ENCODE data around the gene STUB1.
A peak's percentile ranks its signal among the peaks of the same experiment; 100 is the strongest.

STUB1 gene

DNA sequence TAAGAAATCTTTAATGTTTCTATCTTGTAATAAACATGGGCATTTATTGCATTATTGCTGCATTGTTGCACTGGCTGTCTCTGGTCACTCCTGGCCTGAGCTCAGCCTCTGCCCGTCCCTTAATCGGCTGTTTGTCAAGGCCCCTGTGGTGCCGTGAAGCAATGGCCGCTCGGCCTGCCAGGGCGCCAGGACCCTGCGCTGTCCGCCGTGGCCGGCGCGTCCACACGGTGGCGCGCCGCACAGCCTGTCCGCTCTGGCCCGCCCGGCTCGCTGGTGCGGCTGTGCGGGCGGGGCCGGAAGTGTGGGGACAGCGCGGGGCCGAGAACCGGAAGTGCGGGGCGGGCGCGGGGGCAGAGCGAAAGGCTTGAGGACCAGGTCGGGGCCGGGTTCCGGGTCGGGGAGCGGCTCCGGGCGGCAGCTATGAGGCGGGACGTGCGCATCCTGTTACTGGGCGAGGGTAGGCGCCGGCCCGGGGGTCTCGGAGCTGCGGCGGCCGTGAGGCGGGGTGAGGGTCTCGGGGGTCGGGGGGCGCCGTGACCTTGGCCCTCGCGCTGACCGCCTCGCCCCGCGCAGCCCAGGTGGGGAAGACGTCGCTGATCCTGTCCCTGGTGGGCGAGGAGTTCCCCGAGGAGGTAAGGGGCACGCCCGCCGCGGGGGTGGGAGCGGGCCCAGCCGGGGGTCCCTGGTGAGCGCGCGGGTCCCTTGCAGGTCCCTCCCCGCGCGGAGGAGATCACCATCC lies 12.3 kb upstream of the STUB1 start, which contains the start of gene RHOT2:
RHOT2 (plus strand) TSS at position 353 of the 739 bp plus-strand sequence; CDS start at position 421, 68 bp downstream.
- DNase-seq: peak; percentile 76 to 93

DNA sequence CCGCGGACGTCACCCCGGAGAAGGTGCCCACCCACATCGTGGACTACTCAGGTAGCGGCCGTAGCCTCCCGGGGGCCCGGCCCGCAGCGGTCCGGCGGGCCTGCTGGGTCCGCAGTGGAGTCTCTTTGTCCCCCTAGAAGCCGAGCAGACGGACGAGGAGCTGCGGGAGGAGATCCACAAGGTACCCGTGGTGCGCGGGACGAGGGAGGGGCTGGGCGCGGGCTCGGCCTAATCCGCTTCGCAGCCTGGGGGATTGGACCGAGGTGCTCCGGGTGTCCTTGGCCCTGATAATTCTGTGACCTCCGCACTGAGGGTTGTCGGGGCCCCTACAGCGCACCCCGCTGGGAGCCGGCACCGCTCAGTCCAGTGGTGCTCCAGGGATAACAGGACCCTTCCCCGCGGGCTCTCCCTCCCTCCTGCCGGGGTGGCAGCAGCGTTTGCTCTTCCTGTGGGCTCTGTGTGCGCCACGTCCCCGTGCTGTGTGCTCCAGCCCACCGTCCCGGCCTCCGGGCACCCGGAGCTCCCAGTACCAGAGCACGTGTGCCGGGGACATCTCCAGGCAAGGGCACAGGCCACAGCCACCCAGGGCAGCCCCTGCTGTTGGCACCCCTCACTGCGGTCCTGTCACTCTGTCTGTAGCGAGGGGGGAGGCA lies 11.6 kb upstream of the STUB1 start:
- DNase-seq: no peak

DNA sequence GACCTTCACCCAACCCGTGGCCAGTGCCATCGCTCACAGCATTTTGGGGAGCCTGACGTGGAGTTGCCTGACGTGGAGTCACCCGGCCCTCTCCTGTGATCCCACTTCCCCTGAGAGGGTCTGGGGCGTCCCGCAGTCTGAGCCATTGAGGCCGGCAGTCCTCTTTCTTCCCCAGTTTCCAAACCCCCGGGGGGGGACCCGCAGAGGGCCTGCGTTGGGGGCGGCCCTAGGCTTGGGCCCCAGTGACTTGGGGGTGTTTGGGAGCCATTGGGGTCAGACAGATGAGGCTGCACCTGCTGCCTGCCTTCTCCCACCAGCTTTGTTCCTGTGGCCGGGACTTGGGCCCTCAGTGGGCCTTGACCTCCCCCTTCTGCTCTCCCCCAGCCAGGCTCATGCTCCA lies 10.5 kb upstream of the STUB1 start:
- no peak for DNase-seq

DNA sequence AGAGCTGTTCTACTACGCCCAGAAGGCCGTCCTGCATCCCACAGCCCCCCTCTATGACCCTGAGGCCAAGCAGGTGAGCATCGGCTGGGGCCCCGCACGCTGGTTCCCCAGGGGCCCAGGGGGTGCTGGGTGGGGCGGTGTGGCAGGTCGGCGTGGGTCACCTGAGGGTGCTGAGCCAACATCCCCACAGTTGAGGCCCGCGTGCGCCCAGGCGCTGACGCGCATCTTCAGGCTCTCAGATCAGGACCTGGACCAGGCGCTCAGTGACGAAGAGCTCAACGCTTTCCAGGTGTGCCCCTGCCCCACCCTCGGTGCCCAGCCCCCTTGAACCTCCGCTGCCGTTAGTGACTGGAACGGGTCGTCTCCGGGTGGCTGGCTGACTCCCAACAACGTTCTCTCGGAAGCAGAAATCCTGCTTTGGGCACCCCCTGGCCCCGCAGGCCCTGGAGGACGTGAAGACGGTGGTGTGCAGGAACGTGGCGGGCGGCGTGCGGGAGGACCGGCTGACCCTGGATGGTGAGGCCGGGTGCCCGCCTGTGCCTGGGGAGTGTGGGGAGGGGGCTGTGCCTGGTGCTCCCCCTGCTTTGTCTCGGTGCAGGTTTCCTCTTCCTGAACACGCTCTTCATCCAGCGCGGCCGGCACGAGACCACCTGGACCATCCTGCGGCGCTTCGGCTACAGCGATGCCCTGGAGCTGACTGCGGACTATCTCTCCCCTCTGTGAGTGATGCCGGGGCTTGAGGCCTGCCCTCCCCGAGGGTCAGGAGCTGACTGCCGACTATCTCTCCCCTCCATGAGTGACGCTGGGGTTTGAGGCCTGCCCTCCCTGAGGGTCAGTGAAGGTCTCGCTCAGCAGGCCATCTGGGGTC lies 9.5 kb upstream of the STUB1 start:
- DNase-seq: no peak

DNA sequence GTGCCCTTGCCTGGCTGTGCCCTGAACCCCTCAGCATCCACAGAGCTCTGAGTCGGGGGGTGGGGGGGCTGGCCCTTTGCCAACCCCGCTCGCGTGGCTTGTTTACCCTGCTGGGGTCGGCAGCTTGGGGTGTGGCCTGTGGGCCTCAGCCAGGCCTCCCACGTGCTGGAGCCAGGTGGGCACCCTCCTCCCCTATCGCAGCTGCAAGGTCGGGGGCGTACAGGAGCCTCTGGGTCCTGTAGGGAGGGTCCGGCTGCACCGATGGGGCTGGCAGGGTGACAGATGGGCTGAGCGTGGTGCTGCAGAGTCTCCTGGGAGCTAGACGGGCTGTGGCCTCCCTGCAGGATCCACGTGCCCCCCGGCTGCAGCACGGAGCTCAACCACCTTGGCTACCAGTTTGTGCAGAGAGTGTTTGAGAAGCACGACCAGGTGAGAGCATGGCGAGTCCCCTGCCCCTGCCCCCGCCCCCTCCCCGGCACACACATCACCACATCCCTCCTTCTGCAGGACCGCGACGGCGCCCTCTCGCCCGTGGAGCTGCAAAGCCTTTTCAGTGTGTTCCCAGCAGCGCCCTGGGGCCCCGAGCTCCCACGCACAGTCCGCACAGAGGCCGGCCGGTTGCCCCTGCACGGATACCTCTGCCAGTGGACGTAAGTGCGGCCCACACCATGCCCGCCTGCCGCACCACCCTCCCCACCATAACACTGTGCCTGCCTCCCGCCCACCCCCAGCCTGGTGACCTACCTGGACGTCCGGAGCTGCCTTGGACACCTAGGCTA lies 8.7 kb upstream of the STUB1 start:
- no peak for DNase-seq

DNA sequence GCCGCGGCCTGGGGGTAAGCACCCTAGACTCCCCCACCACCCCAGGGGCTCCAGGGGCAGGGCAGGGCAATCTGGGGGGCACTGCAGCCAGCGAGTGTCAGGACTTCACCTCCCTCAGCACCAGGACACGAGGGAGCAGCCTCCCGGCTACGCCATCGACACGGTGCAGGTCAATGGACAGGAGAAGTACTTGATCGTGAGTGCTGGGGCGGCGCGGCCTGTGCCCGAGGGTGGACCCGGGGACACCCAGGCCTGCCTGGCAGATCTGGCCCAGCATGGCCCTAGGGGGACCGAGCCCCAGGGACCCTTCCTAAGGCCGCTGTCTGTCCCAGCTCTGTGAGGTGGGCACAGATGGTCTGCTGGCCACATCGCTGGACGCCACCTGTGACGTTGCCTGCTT lies 7.8 kb upstream of the STUB1 start:
- DNase-seq: no peak

DNA sequence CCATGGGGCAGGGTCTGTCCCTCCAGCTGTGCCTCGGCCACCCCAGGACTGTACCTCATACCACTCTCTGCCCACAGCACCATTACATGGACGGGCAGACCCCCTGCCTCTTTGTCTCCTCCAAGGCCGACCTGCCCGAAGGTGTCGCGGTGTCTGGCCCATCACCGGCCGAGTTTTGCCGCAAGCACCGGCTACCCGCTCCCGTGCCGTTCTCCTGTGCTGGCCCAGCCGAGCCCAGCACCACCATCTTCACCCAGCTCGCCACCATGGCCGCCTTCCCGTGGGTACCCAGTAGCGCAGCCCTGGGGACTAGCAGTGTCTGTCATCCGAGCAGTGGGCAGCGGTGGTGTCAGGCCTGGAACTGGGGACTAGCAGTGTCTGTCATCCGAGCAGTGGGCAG lies 7.4 kb upstream of the STUB1 start:
- no peak for DNase-seq

DNA sequence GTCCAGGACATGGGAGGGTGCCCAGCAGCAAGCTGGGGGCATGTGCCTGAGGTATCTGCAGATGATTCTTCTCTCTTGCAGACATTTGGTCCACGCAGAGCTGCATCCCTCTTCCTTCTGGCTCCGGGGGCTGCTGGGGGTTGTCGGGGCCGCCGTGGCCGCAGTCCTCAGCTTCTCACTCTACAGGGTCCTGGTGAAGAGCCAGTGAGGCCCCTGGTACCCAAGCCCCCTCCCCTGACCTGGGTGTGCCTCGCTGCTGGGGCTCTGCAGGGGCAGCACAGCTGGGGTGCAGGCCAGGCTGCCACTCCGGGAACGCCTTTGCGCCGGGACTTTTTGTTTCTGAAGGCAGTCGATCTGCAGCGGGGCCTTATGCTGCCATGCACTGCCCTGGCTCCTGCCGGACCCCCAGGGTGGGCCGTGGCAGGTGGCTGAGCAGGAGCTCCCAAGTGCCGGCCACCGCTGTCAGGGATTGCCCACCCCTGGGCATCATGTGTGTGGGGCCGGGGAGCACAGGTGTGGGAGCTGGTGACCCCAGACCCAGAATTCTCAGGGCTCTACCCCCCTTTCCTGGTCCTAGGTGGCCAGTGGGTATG lies 6.7 kb upstream of the STUB1 start:
- DNase-seq: no peak

DNA sequence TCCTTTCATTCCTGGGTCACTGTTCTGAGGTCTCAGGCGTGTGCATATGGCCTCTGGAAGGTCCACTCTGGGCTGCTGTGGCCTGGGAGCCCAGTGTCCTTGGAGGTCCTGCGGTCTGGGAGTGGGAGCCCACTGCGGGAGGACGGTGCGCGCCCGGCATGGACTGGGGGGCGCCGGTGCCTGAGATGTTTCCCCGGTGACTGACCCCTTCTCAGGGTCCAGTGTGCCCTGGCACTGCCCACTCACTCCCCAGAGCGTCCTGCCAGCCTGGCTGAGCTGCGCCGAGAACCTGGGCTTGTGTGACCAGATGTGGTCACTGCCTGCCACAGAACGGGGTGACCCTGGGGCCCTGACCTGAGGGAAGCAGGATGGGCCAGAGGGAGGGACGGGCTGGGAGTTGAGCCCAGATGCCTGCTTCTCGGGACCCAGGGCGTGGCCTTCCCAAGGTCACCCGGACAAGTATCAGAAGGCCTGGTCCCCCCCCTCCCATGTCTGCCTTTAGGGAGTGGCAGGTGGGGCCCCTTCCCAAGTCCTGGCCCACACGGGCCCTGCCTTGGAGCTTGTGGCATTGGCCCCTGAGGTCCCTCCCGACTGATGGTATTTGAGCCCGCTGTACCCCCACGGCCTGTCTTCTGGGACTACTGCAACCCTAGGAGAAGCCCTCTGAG lies 5.9 kb upstream of the STUB1 start:
- DNase-seq: no peak

DNA sequence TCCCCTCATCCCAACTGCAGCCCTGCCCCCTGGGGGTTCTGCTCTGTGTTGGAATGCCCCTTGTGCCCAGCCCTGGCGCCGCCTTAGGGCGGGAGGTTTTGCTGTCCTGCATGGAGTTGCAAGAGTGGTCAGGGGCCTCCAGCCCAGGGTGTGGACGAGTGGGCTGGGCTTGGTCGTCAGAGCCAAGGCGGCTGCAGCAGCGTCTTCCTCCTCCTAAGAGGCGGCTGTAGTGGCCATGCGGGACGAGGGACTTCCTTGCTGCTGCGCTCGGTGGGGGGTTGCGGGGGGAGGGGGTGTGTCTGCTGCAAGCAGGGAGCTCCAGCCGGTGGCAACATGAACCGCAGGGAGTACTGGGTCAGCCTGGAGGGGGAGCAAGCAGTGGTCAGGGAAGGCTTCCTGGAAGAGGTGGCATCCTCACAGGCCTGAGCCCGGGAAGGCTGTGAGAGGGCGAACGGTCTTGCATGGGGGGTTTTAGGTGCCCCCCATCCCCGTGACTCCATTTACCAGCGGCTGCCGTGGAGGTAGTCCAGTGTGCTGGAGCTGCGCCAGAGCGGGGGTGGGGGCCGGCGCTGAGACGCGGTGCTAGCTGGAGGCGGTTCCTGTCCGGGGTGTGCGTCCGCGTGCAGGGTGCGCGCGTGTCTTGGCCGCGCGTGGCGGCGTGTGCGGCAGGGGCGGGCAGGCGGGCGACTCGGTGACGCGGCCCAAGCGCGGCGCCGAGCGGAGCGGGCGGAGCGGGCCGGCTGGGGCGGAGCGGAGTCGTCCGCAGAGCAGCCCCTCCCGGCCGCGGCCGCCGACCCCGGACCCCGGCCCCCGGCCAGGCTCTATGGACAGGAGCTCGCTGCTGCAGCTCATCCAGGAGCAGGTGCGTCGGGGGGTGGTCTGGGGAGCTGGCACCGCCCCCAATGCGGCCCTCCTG lies 5.0 kb upstream of the STUB1 start, which contains the start of gene RHBDL1:
RHBDL1 (plus strand) TSS at position 704 of the 916 bp plus-strand sequence; CDS start at position 824, 120 bp downstream.
- no peak for DNase-seq

DNA sequence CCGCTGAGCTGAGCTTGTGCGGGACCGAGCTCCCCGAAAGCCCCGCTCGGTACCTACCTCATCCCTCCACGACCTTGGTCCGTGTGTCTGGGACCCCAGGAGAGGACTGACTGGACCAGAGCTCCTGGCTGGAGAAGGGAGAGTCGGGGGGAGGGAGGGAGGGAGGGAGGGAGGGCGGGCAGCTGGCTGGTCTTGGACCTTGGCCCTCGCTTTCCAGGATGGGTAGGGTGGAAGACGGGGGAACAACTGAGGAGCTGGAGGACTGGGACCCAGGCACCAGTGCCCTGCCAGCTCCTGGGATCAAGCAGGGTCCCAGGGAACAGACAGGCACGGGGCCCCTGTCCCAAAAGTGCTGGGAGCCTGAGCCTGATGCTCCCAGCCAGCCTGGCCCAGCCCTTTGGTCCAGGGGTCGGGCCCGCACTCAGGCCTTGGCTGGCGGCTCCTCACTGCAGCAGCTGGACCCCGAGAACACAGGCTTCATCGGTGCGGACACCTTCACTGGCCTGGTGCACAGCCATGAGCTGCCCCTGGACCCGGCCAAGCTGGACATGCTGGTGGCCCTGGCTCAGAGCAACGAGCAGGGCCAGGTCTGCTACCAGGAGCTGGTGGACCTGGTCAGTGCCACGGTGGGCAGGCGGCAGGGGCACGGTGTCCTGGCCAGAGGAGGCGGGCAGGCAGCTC lies 4.2 kb upstream of the STUB1 start:
- no peak for DNase-seq

DNA sequence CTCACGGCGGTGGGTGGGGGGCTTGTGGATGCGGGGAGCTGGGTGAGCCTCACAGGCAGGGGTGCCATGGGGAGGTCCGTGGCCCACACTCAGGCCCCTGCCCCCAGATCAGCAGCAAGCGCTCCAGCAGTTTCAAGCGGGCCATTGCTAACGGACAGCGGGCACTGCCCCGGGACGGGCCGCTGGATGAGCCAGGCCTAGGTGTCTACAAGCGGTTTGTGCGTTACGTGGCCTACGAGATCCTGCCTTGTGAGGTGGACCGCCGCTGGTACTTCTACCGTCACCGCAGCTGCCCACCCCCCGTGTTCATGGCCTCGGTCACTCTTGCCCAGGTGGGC lies 3.7 kb upstream of the STUB1 start:
- no peak for DNase-seq

DNA sequence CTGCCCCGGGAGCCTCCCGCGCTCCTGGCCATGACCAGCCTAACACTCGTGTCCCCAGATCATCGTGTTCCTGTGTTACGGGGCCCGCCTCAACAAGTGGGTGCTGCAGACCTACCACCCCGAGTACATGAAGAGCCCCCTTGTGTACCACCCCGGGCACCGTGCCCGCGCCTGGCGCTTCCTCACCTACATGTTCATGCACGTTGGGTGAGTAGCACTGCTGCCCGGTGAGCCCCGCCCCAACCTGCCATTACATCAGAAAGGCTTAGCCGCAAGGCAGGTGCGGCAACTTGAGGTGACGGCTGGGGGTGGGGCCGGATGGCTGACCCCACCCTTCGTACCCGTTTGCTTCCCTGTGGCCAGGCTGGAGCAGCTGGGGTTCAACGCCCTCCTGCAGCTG lies 3.3 kb upstream of the STUB1 start:
- DNase-seq: no peak

DNA sequence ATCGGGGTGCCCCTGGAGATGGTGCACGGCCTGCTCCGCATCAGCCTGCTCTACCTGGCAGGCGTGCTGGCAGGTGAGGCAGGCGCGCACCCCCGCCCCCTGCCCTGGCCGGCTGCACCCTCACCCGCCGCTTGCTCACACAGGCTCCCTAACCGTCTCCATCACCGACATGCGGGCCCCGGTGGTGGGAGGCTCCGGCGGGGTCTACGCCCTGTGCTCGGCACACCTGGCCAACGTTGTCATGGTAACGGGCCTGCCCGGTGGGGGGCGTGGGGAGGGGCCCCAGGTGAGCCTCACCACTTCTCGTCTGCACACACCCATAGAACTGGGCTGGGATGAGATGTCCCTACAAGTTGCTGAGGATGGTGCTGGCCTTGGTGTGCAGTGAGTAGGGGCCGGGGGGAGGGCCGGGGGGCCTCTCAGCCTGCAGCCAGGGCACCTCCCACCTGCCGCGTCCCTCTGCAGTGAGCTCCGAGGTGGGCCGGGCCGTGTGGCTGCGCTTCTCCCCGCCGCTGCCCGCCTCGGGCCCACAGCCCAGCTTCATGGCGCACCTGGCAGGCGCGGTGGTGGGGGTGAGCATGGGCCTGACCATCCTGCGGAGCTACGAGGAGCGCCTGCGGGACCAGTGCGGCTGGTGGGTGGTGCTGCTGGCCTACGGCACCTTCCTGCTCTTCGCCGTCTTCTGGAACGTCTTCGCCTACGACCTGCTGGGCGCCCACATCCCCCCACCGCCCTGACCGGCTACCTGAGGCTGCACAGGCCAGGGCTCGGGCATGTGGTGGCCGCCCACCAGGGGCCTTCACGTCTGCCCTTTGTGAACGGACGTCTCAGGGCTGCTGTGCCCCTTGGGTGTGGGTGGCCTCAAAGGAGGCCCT lies 2.7 kb upstream of the STUB1 start:
- no peak for DNase-seq

DNA sequence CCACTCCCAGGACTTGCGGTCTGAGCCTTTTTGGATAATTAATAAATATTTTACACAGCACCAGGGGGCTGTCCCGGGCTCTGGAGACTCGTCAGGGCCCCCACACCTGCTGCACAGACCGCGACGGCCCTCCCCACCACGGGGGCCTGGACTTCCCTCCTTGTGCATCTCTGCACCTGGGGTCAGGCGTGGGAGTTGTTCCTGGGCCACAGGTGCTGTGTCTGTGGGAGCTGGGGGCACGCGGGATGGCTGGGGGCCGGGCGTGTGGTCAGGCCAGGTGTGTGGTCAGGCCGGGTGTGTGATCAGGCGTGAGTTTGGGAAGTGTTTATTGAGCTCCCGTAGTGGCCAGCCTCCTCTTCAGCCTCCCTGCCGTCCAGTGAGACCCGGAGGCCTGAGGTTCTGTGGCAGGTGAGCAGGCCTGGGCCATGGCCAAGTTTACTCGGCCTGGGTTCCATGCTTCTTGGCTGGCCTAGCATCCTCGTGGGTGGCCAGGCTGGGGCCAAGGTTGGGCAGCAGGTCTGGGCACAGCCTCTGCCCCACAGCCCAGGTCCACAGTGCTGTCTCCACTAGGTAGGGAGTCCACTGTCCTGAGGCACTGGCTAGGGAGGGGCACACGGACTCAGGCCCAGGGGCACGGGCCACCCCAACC lies 1.9 kb upstream of the STUB1 start:
- no peak for DNase-seq

DNA sequence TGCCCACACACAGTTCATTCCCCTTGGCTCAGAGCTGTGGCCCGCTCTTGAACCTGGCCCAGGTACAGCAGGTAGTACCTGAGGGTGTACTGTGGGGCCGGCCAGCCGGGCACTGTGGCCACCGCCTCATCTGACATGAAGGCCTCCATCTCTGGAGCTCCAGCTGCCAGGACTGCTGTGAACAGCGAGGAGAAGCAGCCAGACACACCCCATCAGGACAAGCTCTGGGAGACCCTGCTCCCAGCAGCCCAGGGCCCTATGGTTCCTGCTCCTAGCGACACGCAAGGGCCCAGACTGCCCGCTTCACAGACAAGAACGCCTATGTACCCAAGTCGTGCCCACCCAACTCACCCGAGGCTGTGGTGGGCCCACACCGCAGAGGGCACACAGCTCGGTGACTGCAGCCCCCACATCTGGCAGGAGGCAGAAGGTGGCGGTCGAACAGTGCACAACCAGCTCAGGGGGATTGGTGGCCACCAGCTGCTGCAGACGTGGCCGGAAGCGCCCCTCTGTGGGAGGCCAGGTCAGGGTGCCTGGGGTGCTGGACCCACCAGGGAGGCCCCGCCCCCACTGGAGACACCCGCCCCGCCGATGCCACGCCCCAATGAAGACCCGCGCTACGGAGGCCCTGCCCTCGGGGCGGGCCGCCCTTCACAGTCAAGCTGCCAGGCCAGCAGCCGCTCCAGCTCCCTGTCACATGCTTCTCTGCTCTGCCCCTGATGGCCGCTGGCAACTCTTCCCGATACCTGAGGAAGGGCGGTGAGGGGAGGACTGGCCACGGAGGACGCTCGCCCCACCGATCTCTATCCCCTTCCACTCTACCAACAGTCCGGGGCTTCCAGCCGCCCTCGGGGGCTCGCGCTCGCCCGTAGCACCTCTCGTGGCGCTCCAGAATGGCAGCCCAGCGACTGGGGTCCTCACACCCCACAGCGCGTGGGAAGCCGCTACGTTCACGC lies 1.1 kb upstream of the STUB1 start:
- peak; percentile 44 to 87 for DNase-seq

DNA sequence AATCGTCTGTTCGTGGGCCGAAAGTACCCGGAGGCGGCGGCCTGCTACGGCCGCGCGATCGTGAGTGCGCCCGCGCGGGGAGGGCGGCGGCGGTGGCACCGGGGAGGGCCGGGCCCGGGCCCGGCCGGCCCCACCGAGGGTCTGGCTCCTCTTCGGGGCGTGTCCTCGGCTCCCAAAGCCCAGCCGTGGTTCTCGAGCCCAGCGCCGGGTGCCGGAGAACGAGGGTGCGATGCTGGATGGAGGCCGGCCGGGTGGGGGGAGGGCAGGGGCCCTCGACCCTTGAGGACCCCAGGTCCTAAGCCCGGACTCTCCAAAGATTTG lies 375 bp downstream of the STUB1 start:
- no peak for DNase-seq

Measured in NCI-H446 (cell line).